Panc1 (cell line): Measurements from ENCODE around the gene VWDE. TPM values are rescaled to one million over a fixed set of nuclear protein-coding genes. Genes with fewer than 3 reads are reported as not detected.

Source experiments
- ATAC-seq: fragments of 200-7000 bp; cut with Tn5 transposase; 2 replicates; pipeline ENCODE4 v1.9.1; 2020; ENCODE audit warnings: mild to moderate bottlenecking, moderate library complexity
- BruUV-seq: library from RNA; stranded (reverse); fragments of 400-500 nt; replicated peaks from 2 replicates; lab custom pipeline; 2021; lab: Mats Ljungman, UMichigan
- CTCF ChIA-PET: fragments of 300-600 bp; sonication (Branson Sonifier 250); formaldehyde crosslinking; loops from one replicate; lab custom pipeline; 2022; ENCODE audit warnings: antibody characterized with exemption; lab: Charles Lee
- POLR2A ChIA-PET: fragments of 300-600 bp; sonication (Branson Sonifier 250); formaldehyde crosslinking; loops from one replicate; lab custom pipeline; 2022; ENCODE audit warnings: antibody characterized with exemption; lab: Charles Lee
- DNase-seq: peaks from one replicate; pipeline ENCODE4 v3.0.0-alpha.2; 2010; ENCODE audit warnings: low read depth, low spot score
- H3K27ac ChIP-seq: 2 replicates; pipeline ENCODE4 v1.5.1; 2011; ENCODE audit warnings: mild to moderate bottlenecking, low read length, inconsistent platforms
- H3K27me3 ChIP-seq: fragments of 200-500 bp; sonication (Bioruptor generic); 2 replicates; pipeline ENCODE4 v1.6.0; 2014; ENCODE audit warnings: low read length, inconsistent platforms; ENCODE audit not compliant: control insufficient read depth, insufficient read depth
- H3K36me3 ChIP-seq: fragments of 200-500 bp; sonication (Bioruptor generic); 2 replicates; pipeline ENCODE4 v1.5.1; 2014; ENCODE audit warnings: inconsistent platforms, mild to moderate bottlenecking, low read length, moderate library complexity; ENCODE audit not compliant: control insufficient read depth, insufficient read depth
- H3K4me1 ChIP-seq: 2 replicates; pipeline ENCODE4 v1.5.1; 2011; ENCODE audit warnings: inconsistent platforms, mild to moderate bottlenecking, low read length, moderate library complexity; ENCODE audit not compliant: control insufficient read depth, insufficient read depth
- H3K4me3 ChIP-seq, 2 experiments: 2 replicates each; pipeline ENCODE4 v1.5.1; 2011 to 2012; ENCODE audit warnings: low read depth in 2 of 2, low read length in 2 of 2, mild to moderate bottlenecking in 2 of 2, inconsistent platforms in 1 of 2, moderate library complexity in 1 of 2
- H3K9me3 ChIP-seq: fragments of 200-500 bp; sonication (Bioruptor generic); 2 replicates; pipeline ENCODE4 v1.5.1; 2014; ENCODE audit warnings: low read depth, mild to moderate bottlenecking, inconsistent platforms, low read length, moderate library complexity; ENCODE audit not compliant: control insufficient read depth, insufficient read depth
- POLR2AphosphoS5 ChIP-seq: IDR thresholded peaks from 2 replicates; pipeline ENCODE4 v1.6.1; 2012; ENCODE audit warnings: mild to moderate bottlenecking, low read depth, low read length, moderate library complexity
- SIN3A ChIP-seq: IDR thresholded peaks from 2 replicates; pipeline ENCODE4 v1.6.1; 2012; ENCODE audit warnings: low read depth, mild to moderate bottlenecking, low read length, moderate library complexity, borderline replicate concordance; ENCODE audit not compliant: insufficient read depth
- TCF7L2 ChIP-seq: IDR thresholded peaks from 2 replicates; pipeline ENCODE4 v1.6.1; 2011; ENCODE audit warnings: mild to moderate bottlenecking, low read depth, low read length, inconsistent platforms
- in situ Hi-C: cut with HindIII; loops from 2 replicates; pipeline ENCODE4 v1.10.0; 2016; ENCODE audit warnings: low sequenced_read_pairs, low pct_unique_long_range_greater_than_20kb
- intact Hi-C: fragments of 100-400 bp; cut with micrococcal nuclease; formaldehyde crosslinking; loops from one replicate; pipeline ENCODE4 v1.10.0; 2022; ENCODE audit not compliant: unreplicated experiment
- total RNA-seq: library from RNA; stranded (reverse); gene quantifications from one replicate; pipeline ENCODE4 v1.2.1, GENCODE V29; 2021; ENCODE audit not compliant: unreplicated experiment
- TF ChIP-seq, protein P1 (sequence below), 2 experiments: IDR thresholded peaks; 2 replicates each; pipeline ENCODE4 v1.6.1; 2011 to 2012; ENCODE audit warnings: low read depth in 2 of 2, control low read depth in 1 of 2, low read length in 1 of 2, mild to moderate bottlenecking in 1 of 2, moderate library complexity in 1 of 2; ENCODE audit not compliant: insufficient read depth in 1 of 2
- TF ChIP-seq, protein P2 (sequence below): fragments of 450-650 bp; IDR thresholded peaks from 2 replicates; pipeline ENCODE4 v1.5.1; 2017; ENCODE audit warnings: mild to moderate bottlenecking

VWDE gene
- total RNA-seq, 1 experiment from 2014 or later, result 8.5 TPM

DNA sequence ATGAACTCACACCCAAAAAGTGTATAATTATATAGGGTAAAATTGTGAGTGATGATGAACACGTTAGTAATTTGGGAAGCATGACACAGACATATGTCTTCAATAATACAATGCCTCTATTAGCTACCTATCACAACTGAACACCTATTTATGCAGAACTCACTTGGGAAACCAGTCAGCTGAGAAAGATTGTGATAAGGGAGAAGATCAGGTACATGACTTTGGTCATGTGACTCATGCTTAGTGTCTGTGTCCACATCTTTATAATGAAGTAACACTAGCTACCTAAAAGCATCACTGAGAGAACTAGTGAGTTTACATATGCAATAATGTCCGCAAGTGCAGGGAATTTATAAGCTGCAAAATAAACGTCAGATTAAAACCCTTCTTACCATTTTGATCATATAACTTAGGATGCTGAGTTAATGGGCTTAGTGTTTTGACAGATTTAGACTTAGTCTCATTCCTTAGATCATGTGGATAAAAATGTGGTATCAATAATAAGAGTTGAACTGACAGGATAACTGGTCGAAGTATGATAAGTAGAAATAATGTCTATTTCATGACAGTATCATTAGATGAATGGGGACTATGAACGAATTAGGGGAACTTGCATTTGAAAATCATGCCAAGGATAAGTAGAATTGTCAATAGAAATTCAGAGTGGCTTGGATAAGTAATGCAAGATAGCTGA lies 11.6 kb downstream of the VWDE start:
- DNase-seq (no peak), ATAC-seq (no peak)
- TF ChIP-seq POLR2AphosphoS5 (no peak), SIN3A (no peak), TCF7L2 (no peak)
- TF ChIP-seq, protein P1, sequence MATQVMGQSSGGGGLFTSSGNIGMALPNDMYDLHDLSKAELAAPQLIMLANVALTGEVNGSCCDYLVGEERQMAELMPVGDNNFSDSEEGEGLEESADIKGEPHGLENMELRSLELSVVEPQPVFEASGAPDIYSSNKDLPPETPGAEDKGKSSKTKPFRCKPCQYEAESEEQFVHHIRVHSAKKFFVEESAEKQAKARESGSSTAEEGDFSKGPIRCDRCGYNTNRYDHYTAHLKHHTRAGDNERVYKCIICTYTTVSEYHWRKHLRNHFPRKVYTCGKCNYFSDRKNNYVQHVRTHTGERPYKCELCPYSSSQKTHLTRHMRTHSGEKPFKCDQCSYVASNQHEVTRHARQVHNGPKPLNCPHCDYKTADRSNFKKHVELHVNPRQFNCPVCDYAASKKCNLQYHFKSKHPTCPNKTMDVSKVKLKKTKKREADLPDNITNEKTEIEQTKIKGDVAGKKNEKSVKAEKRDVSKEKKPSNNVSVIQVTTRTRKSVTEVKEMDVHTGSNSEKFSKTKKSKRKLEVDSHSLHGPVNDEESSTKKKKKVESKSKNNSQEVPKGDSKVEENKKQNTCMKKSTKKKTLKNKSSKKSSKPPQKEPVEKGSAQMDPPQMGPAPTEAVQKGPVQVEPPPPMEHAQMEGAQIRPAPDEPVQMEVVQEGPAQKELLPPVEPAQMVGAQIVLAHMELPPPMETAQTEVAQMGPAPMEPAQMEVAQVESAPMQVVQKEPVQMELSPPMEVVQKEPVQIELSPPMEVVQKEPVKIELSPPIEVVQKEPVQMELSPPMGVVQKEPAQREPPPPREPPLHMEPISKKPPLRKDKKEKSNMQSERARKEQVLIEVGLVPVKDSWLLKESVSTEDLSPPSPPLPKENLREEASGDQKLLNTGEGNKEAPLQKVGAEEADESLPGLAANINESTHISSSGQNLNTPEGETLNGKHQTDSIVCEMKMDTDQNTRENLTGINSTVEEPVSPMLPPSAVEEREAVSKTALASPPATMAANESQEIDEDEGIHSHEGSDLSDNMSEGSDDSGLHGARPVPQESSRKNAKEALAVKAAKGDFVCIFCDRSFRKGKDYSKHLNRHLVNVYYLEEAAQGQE (IDR thresholded peaks at IDR 0.05; ENCODE audit: insufficient read depth in 1 of 2, low read depth in 2 of 2, low read length in 1 of 2), result no peak
- TF ChIP-seq, protein P2, sequence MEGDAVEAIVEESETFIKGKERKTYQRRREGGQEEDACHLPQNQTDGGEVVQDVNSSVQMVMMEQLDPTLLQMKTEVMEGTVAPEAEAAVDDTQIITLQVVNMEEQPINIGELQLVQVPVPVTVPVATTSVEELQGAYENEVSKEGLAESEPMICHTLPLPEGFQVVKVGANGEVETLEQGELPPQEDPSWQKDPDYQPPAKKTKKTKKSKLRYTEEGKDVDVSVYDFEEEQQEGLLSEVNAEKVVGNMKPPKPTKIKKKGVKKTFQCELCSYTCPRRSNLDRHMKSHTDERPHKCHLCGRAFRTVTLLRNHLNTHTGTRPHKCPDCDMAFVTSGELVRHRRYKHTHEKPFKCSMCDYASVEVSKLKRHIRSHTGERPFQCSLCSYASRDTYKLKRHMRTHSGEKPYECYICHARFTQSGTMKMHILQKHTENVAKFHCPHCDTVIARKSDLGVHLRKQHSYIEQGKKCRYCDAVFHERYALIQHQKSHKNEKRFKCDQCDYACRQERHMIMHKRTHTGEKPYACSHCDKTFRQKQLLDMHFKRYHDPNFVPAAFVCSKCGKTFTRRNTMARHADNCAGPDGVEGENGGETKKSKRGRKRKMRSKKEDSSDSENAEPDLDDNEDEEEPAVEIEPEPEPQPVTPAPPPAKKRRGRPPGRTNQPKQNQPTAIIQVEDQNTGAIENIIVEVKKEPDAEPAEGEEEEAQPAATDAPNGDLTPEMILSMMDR, result no peak
- in situ Hi-C loops (no loop called here), intact Hi-C loops (no loop called here)
- 0 out of 2 replicates have a peak, but pooled peaks cover 3% of the 10 kb centered on the region for H3K4me1 ChIP-seq
- no peaks in the 10 kb centered on the region for H3K36me3 ChIP-seq
- CTCF ChIA-PET, result interaction anchor here (1.1 kb wide), 1 partner anchor 10 kb away, joined by 4 read pairs; no protein-coding TSS in a partner anchor
- no peak overlapping the region for H3K4me3 ChIP-seq
- H3K27me3 ChIP-seq, result no peaks in the 10 kb centered on the region
- H3K27ac ChIP-seq, result no peak overlapping the region
- no TSS peak for BruUV-seq
- POLR2A ChIA-PET, result no interaction called here
- no peaks in the 10 kb centered on the region for H3K9me3 ChIP-seq

- peak; percentile 54 for DNase-seq
- Histone ChIP-seq H3K9me3 (no peaks in the 10 kb centered on the region), H3K27ac (no peak overlapping the region), H3K36me3 (no peaks in the 10 kb centered on the region), H3K27me3 (no peaks in the 10 kb centered on the region), H3K4me3 (no peak overlapping the region), H3K4me1 (0 out of 2 replicates have a peak, but pooled peaks cover 3% of the 10 kb centered on the region)
- intact Hi-C loops (loop anchor here (10.0 kb wide), 1 partner anchor 324 kb away; no protein-coding TSS in a partner anchor), in situ Hi-C loops (no loop called here)
- CTCF ChIA-PET, result interaction anchor here (0.6 kb wide), 2 partner anchors 25 to 179 kb away, joined by 3 to 4 read pairs; no protein-coding TSS in a partner anchor
- BruUV-seq, result no TSS peak
- ATAC-seq, result peak; percentile 94
- POLR2A ChIA-PET, result no interaction called here
- TF ChIP-seq, protein P2, result peak; percentile 94
- TF ChIP-seq, protein P1 (IDR thresholded peaks at IDR 0.05; ENCODE audit: insufficient read depth in 1 of 2, low read depth in 2 of 2, low read length in 1 of 2), result no peak
Measured at GRCh38 chr7:12389089-12389700, 14.5 kb downstream of the VWDE start.
